WERI-Rb-1 (cell line): ENCODE data around the gene NT5DC1.

Experiments used
- DNase-seq: peaks from one replicate; pipeline ENCODE4 v3.0.0-alpha.2; 2020
- H3K27ac ChIP-seq: fragments of 250-450 bp; sonication (Bioruptor Pico); 2 replicates; pipeline ENCODE4 v1.5.1; 2020; ENCODE audit warnings: mild to moderate bottlenecking, moderate library complexity
- H3K27me3 ChIP-seq: fragments of 250-450 bp; sonication (Bioruptor Pico); 2 replicates; pipeline ENCODE4 v1.5.1; 2021; ENCODE audit warnings: mild to moderate bottlenecking, low read depth, moderate library complexity; ENCODE audit not compliant: insufficient read depth, severe bottlenecking
- H3K36me3 ChIP-seq: fragments of 250-450 bp; sonication (Bioruptor Pico); 2 replicates; pipeline ENCODE4 v1.5.1; 2020; ENCODE audit warnings: mild to moderate bottlenecking, moderate library complexity
- H3K4me3 ChIP-seq: 2 replicates; pipeline ENCODE4 v1.5.1; 2011; ENCODE audit warnings: low read depth, mild to moderate bottlenecking, control low read depth, low read length
- H3K9me3 ChIP-seq: fragments of 250-450 bp; sonication (Bioruptor Pico); 2 replicates; pipeline ENCODE4 v1.5.1; 2021; ENCODE audit warnings: mild to moderate bottlenecking, moderate library complexity; ENCODE audit not compliant: severe bottlenecking
- CTCF ChIP-seq: IDR thresholded peaks from 2 replicates; pipeline ENCODE4 v1.5.1; 2011; ENCODE audit warnings: low read depth, mild to moderate bottlenecking, control low read depth, inconsistent platforms, low read length

Gene NT5DC1

GRCh38 chr6:116210750-116211425 lies 110.2 kb downstream of the NT5DC1 start:
- DNase-seq = no peak
- Histone ChIP-seq H3K27me3 (no peaks in the 10 kb centered on the region), H3K4me3 (no peak overlapping the region), H3K27ac (no peak overlapping the region), H3K36me3 (no peaks in the 10 kb centered on the region), H3K9me3 (no peaks in the 10 kb centered on the region)
- TF ChIP-seq CTCF = no peak

GRCh38 chr6:116214681-116215080 lies 114.0 kb downstream of the NT5DC1 start:
- Histone ChIP-seq H3K27ac (no peak overlapping the region), H3K9me3 (no peaks in the 10 kb centered on the region), H3K4me3 (no peak overlapping the region), H3K27me3 (no peaks in the 10 kb centered on the region), H3K36me3 (no peaks in the 10 kb centered on the region)
- TF ChIP-seq CTCF = no peak
- no peak for DNase-seq

GRCh38 chr6:116215414-116215813 lies 114.8 kb downstream of the NT5DC1 start:
- no peaks in the 10 kb centered on the region for H3K36me3 ChIP-seq
- no peak for DNase-seq

GRCh38 chr6:116217069-116217468 lies 116.4 kb downstream of the NT5DC1 start:
- TF ChIP-seq CTCF = 0 out of 2 replicates have a peak, but pooled peaks have one; percentile 11
- H3K27ac ChIP-seq = no peak overlapping the region
- no peak for DNase-seq
- no peak overlapping the region for H3K4me3 ChIP-seq
- H3K27me3 ChIP-seq = no peaks in the 10 kb centered on the region
- no peaks in the 10 kb centered on the region for H3K9me3 ChIP-seq
- H3K36me3 ChIP-seq = no peaks in the 10 kb centered on the region

More at GRCh38 chr6:116215414-116215813, 114.8 kb downstream of the NT5DC1 start:
- no peaks in the 10 kb centered on the region for H3K27me3 ChIP-seq
- H3K27ac ChIP-seq = no peak overlapping the region
- TF ChIP-seq CTCF = no peak
- H3K4me3 ChIP-seq = no peak overlapping the region
- H3K9me3 ChIP-seq = no peaks in the 10 kb centered on the region

GRCh38 chr6:116218172-116218633 lies 117.5 kb downstream of the NT5DC1 start:
- H3K27me3 ChIP-seq = no peaks in the 10 kb centered on the region
- H3K36me3 ChIP-seq = no peaks in the 10 kb centered on the region
- no peak for TF ChIP-seq CTCF
- H3K27ac ChIP-seq = no peak overlapping the region
- no peak overlapping the region for H3K4me3 ChIP-seq
- DNase-seq = no peak
- no peaks in the 10 kb centered on the region for H3K9me3 ChIP-seq

- Histone ChIP-seq H3K4me3 (no peak overlapping the region), H3K36me3 (no peaks in the 10 kb centered on the region), H3K9me3 (no peaks in the 10 kb centered on the region), H3K27me3 (no peaks in the 10 kb centered on the region), H3K27ac (no peak overlapping the region)
- no peak for DNase-seq
- TF ChIP-seq CTCF = no peak
These were observed 118.2 kb downstream of the NT5DC1 start for GRCh38 chr6:116218866-116219265.
